AML-193 (cell line): ENCODE data around the gene MLN.
A peak's percentile ranks its signal among the peaks of the same experiment; 100 is the strongest.

Source experiments
- DNase-seq, 2 experiments: peaks; one replicate each; lab custom pipeline; 2025; lab: John Stamatoyannopoulos, UW

Gene MLN

GRCh38 chr6:33803571-33804053, at the start of gene MLN:
MLN (minus strand) TSS chr6:33804003; CDS start chr6:33801163, 2,840 bp downstream.
- no peak for DNase-seq

GRCh38 chr6:33853026-33853425, 49.2 kb upstream of the MLN start:
- no peak for DNase-seq

- DNase-seq: peak; percentile 15 to 31
Measured at GRCh38 chr6:33851959-33852358, 48.2 kb upstream of the MLN start.

GRCh38 chr6:33850869-33851541, 47.2 kb upstream of the MLN start:
- no peak for DNase-seq

GRCh38 chr6:33850296-33850695, 46.5 kb upstream of the MLN start:
- DNase-seq: no peak

GRCh38 chr6:33849500-33850075, 45.8 kb upstream of the MLN start:
- DNase-seq: no peak

- DNase-seq: no peak
Measured at GRCh38 chr6:33848484-33848883, 44.7 kb upstream of the MLN start.

- no peak for DNase-seq
Measured at GRCh38 chr6:33847867-33848266, 44.1 kb upstream of the MLN start.

GRCh38 chr6:33847078-33847477, 43.3 kb upstream of the MLN start:
- no peak for DNase-seq

GRCh38 chr6:33846226-33846625, 42.4 kb upstream of the MLN start:
- DNase-seq: no peak

GRCh38 chr6:33845031-33845745, 41.4 kb upstream of the MLN start:
- DNase-seq: no peak

- DNase-seq: no peak
Measured at GRCh38 chr6:33843131-33844121, 39.6 kb upstream of the MLN start.

- no peak for DNase-seq
Measured at GRCh38 chr6:33841868-33842267, 38.1 kb upstream of the MLN start.

GRCh38 chr6:33841070-33841469, 37.3 kb upstream of the MLN start:
- DNase-seq: no peak

GRCh38 chr6:33840048-33840926, 36.5 kb upstream of the MLN start:
- peak; percentile 98 to 99 for DNase-seq

GRCh38 chr6:33839399-33840047, 35.7 kb upstream of the MLN start:
- no peak for DNase-seq

- DNase-seq: no peak
Measured at GRCh38 chr6:33838983-33839382, 35.2 kb upstream of the MLN start.

GRCh38 chr6:33837971-33838665, 34.3 kb upstream of the MLN start:
- DNase-seq: no peak

GRCh38 chr6:33836806-33837469, 33.1 kb upstream of the MLN start:
- no peak for DNase-seq
